NOMO-1 treated with DMSO at 0.1 percent for 48 hours (cell line): ENCODE data around the gene GALNS.

Experiments
- DNase-seq: peaks from one replicate; lab custom pipeline; 2025; ENCODE audit not compliant: unreplicated experiment; lab: John Stamatoyannopoulos, UW

GALNS gene

GRCh38 chr16:88859381-88860091, 2.8 kb upstream of the GALNS start:
- no peak for DNase-seq

- peak; percentile 86 for DNase-seq
These were observed 1.1 kb upstream of the GALNS start for GRCh38 chr16:88857728-88858339.

GRCh38 chr16:88856122-88856827, 472 bp downstream of the GALNS start:
- no peak for DNase-seq

GRCh38 chr16:88855736-88856121, 1.0 kb downstream of the GALNS start:
- DNase-seq = no peak

GRCh38 chr16:88855176-88855575, 1.6 kb downstream of the GALNS start:
- DNase-seq = peak; percentile 18

- DNase-seq = peak; percentile 37
These were observed 2.2 kb downstream of the GALNS start for GRCh38 chr16:88854306-88855111.

GRCh38 chr16:88853325-88853941, 3.3 kb downstream of the GALNS start:
- no peak for DNase-seq

- DNase-seq = no peak
These were observed 5.1 kb downstream of the GALNS start for GRCh38 chr16:88851616-88852015.

- no peak for DNase-seq
These were observed 6.1 kb downstream of the GALNS start for GRCh38 chr16:88850531-88851199.

- DNase-seq = no peak
These were observed 8.2 kb downstream of the GALNS start for GRCh38 chr16:88848557-88848956.

GRCh38 chr16:88847654-88848053, 9.1 kb downstream of the GALNS start:
- no peak for DNase-seq

- DNase-seq = no peak
These were observed 10.7 kb downstream of the GALNS start for GRCh38 chr16:88846088-88846487.

- no peak for DNase-seq
These were observed 12.2 kb downstream of the GALNS start for GRCh38 chr16:88844419-88845036.

- DNase-seq = no peak
These were observed 13.5 kb downstream of the GALNS start for GRCh38 chr16:88843256-88843655.

- no peak for DNase-seq
These were observed 13.9 kb downstream of the GALNS start for GRCh38 chr16:88842806-88843205.

- no peak for DNase-seq
These were observed 14.4 kb downstream of the GALNS start for GRCh38 chr16:88842308-88842756.

GRCh38 chr16:88841521-88842307, 15.0 kb downstream of the GALNS start:
- no peak for DNase-seq

GRCh38 chr16:88840600-88841215, 16.0 kb downstream of the GALNS start:
- DNase-seq = no peak
